H9 (cell line): ENCODE results near the gene MAP3K20. TPM values are rescaled to one million over a fixed set of nuclear protein-coding genes. Genes with fewer than 3 reads are reported as not detected.

Source experiments
- DNase-seq: peaks from one replicate; pipeline ENCODE4 v3.0.0-alpha.2; 2017
- H2AFZ ChIP-seq: one replicate; pipeline ENCODE4 v1.6.1; 2013; ENCODE audit warnings: mild to moderate bottlenecking, low read length, control low read depth, moderate library complexity
- H2AK5ac ChIP-seq: 2 replicates; pipeline ENCODE4 v1.6.1; 2013; ENCODE audit warnings: low read length, control low read depth, mixed read lengths; ENCODE audit not compliant: insufficient read length
- H2BK120ac ChIP-seq: one replicate; pipeline ENCODE4 v1.6.1; 2013; ENCODE audit warnings: low read depth, mild to moderate bottlenecking, low read length, control low read depth, inconsistent platforms; ENCODE audit not compliant: poor library complexity, severe bottlenecking
- H2BK12ac ChIP-seq: 2 replicates; pipeline ENCODE4 v1.6.1; 2013; ENCODE audit warnings: low read length, control low read depth, mixed read lengths, low read depth; ENCODE audit not compliant: insufficient read length
- H2BK15ac ChIP-seq: 2 replicates; pipeline ENCODE4 v1.6.1; 2013; ENCODE audit warnings: low read depth, low read length, control low read depth
- H2BK20ac ChIP-seq: one replicate; pipeline ENCODE4 v1.6.1; 2013; ENCODE audit warnings: low read depth, mild to moderate bottlenecking, low read length, control low read depth, inconsistent platforms; ENCODE audit not compliant: poor library complexity, severe bottlenecking
- H2BK5ac ChIP-seq: 2 replicates; pipeline ENCODE4 v1.6.1; 2013; ENCODE audit warnings: low read length, control low read depth, mixed read lengths; ENCODE audit not compliant: insufficient read length
- H3K14ac ChIP-seq: 2 replicates; pipeline ENCODE4 v1.6.1; 2013; ENCODE audit warnings: low read length, control low read depth; ENCODE audit not compliant: insufficient read depth
- H3K18ac ChIP-seq: 2 replicates; pipeline ENCODE4 v1.6.1; 2013; ENCODE audit warnings: low read depth, mild to moderate bottlenecking, mixed read lengths, low read length, control low read depth; ENCODE audit not compliant: insufficient read length
- H3K23ac ChIP-seq: 2 replicates; pipeline ENCODE4 v1.6.1; 2013; ENCODE audit warnings: low read length, control low read depth, mixed read lengths, low read depth; ENCODE audit not compliant: insufficient read length
- H3K23me2 ChIP-seq: 2 replicates; pipeline ENCODE4 v1.6.1; 2013; ENCODE audit warnings: low read depth, mild to moderate bottlenecking, mixed read lengths, low read length, control low read depth; ENCODE audit not compliant: insufficient read length, poor library complexity, severe bottlenecking
- H3K27ac ChIP-seq: 2 replicates; pipeline ENCODE4 v1.5.1; 2013; ENCODE audit warnings: low read length, control low read depth, mixed read lengths, low read depth; ENCODE audit not compliant: insufficient read length
- H3K27me3 ChIP-seq: 2 replicates; pipeline ENCODE4 v1.6.1; 2013; ENCODE audit warnings: low read length, control low read depth, inconsistent platforms; ENCODE audit not compliant: insufficient read depth
- H3K4ac ChIP-seq: 2 replicates; pipeline ENCODE4 v1.6.1; 2013; ENCODE audit warnings: low read depth, mild to moderate bottlenecking, control low read depth, inconsistent platforms, low read length, moderate library complexity
- H3K4me1 ChIP-seq: 2 replicates; pipeline ENCODE4 v1.6.1; 2013; ENCODE audit warnings: low read length, control low read depth, inconsistent platforms; ENCODE audit not compliant: insufficient read depth
- H3K4me2 ChIP-seq: 2 replicates; pipeline ENCODE4 v1.6.1; 2013; ENCODE audit warnings: low read length, control low read depth, mixed read lengths; ENCODE audit not compliant: insufficient read length, insufficient read depth
- H3K56ac ChIP-seq: 2 replicates; pipeline ENCODE4 v1.6.1; 2013; ENCODE audit warnings: low read depth, mild to moderate bottlenecking, mixed read lengths, low read length, control low read depth; ENCODE audit not compliant: insufficient read length
- H3K79me1 ChIP-seq: 2 replicates; pipeline ENCODE4 v1.6.1; 2013; ENCODE audit warnings: low read depth, mild to moderate bottlenecking, moderate library complexity, low read length, control low read depth, inconsistent platforms; ENCODE audit not compliant: insufficient read depth, poor library complexity, severe bottlenecking
- H3K79me2 ChIP-seq: 2 replicates; pipeline ENCODE4 v1.6.1; 2013; ENCODE audit warnings: low read length, control low read depth, inconsistent platforms; ENCODE audit not compliant: insufficient read depth
- H3K9ac ChIP-seq: 2 replicates; pipeline ENCODE4 v1.6.1; 2013; ENCODE audit warnings: low read length, control low read depth, mixed read lengths; ENCODE audit not compliant: insufficient read length; ENCODE audit errors: extremely low read depth
- H3K9me3 ChIP-seq: one replicate; pipeline ENCODE4 v1.6.1; 2013; ENCODE audit warnings: low read depth, low read length, inconsistent platforms; ENCODE audit not compliant: control insufficient read depth
- H3T11ph ChIP-seq: one replicate; pipeline ENCODE4 v1.6.1; 2013; ENCODE audit warnings: mild to moderate bottlenecking, low read length, control low read depth, inconsistent platforms
- H4K20me1 ChIP-seq: one replicate; pipeline ENCODE4 v1.6.1; 2013; ENCODE audit not compliant: control insufficient read depth, insufficient read length, insufficient read depth
- H4K5ac ChIP-seq: 2 replicates; pipeline ENCODE4 v1.6.1; 2013; ENCODE audit warnings: low read depth, mild to moderate bottlenecking, mixed read lengths, low read length, control low read depth; ENCODE audit not compliant: insufficient read length
- H4K8ac ChIP-seq: replicated peaks from 2 replicates; pipeline ENCODE4 v1.6.1; 2013; ENCODE audit warnings: low read length, control low read depth, mixed read lengths, low read depth; ENCODE audit not compliant: insufficient read length
- H4K91ac ChIP-seq: 2 replicates; pipeline ENCODE4 v1.6.1; 2013; ENCODE audit warnings: low read depth, mild to moderate bottlenecking, moderate library complexity, mixed read lengths, low read length, control low read depth; ENCODE audit not compliant: insufficient read length
- H3K27ac Mint-ChIP-seq, 3 experiments: 2 replicates in 2 of 3; 3 replicates in 1 of 3; pipeline ENCODE4 v1.8.0; 2020 to 2021; ENCODE audit warnings: mixed read lengths in 3 of 3, mild to moderate bottlenecking in 1 of 3, moderate library complexity in 1 of 3
- H3K27me3 Mint-ChIP-seq: 2 replicates; pipeline ENCODE4 v1.8.0; 2021; ENCODE audit warnings: low read depth, mild to moderate bottlenecking, moderate library complexity, mixed read lengths
- H3K36me3 Mint-ChIP-seq, 3 experiments: 2 replicates in 2 of 3; 3 replicates in 1 of 3; pipeline ENCODE4 v1.8.0; 2020 to 2021; ENCODE audit warnings: low read depth in 3 of 3, mixed read lengths in 3 of 3; ENCODE audit not compliant: insufficient read depth in 1 of 3
- H3K4me1 Mint-ChIP-seq, 2 experiments: 2 replicates each; pipeline ENCODE4 v1.8.0; 2020; ENCODE audit warnings: mixed read lengths in 2 of 2
- H3K4me3 Mint-ChIP-seq, 2 experiments: 2 replicates in 1 of 2; 3 replicates in 1 of 2; pipeline ENCODE4 v1.8.0; 2020 to 2021; ENCODE audit warnings: mild to moderate bottlenecking in 2 of 2, mixed read lengths in 2 of 2, moderate library complexity in 1 of 2
- H3K9me3 Mint-ChIP-seq, 2 experiments: 2 replicates in 1 of 2; 3 replicates in 1 of 2; pipeline ENCODE4 v1.8.0; 2020; ENCODE audit warnings: mild to moderate bottlenecking in 2 of 2, mixed read lengths in 2 of 2, moderate library complexity in 1 of 2
- WGBS: extraction: QIAGEN DNeasy Blood & Tissue Kit; methylation state at CpG from one replicate; pipeline ENCODE4 v1.1.7; 2013; ENCODE audit warnings: missing lambda C conversion rate, low lambda C conversion rate, mixed read lengths; ENCODE audit not compliant: insufficient read length; ENCODE audit errors: extremely low coverage; 5-methylcytosine and 5-hydroxymethylcytosine counted together
- total RNA-seq: library from RNA; stranded (reverse); gene quantifications from 2 replicates; pipeline ENCODE4 v1.2.1, GENCODE V29; 2021
- TF ChIP-seq, protein P1 (sequence below): fragments of 200-600 bp; sonication (generic); conservative IDR thresholded peaks from 3 replicates; pipeline ENCODE4 v1.8.0; 2021; ENCODE audit warnings: antibody characterized with exemption, mild to moderate bottlenecking

MAP3K20 gene
- total RNA-seq, 1 experiment from 2014 or later = 8.7 TPM

DNA sequence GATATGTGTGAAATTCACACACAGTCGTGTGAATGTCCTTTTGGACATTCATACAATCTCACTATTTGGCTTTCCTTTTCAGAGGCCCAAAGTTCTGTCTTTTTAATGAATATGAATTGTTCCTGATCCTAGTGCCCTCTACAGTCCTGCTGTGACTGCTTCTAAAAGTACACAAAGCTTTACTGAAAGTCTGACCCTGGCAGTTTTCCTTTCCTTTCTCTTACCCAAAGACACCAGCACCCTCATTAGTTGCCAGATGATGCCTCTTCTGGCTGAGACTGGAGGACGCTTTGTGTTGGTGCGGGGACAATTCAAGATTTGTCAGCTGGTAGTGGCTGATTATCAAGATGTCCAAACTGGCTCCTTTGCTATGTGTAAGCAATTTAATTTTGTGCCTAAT is 197.2 kb downstream of the MAP3K20 start:
- no CpG with 5 or more reads among the region's 3 CpGs for WGBS
- Histone ChIP-seq H3K79me2 (no peaks in the 10 kb centered on the region), H3K79me1 (no peaks in the 10 kb centered on the region), H3K27me3 (no peaks in the 10 kb centered on the region), H3K23me2 (no peaks in the 10 kb centered on the region), H3K4ac (no peak overlapping the region), H2BK15ac (no peak overlapping the region), H4K91ac (no peak overlapping the region), H3K4me1 (peaks cover 4% of the 10 kb centered on the region; the same call in 1 of the 2 replicates), H3K23ac (no peak overlapping the region), H2AK5ac (no peak overlapping the region), H3K18ac (no peak overlapping the region), H2BK5ac (no peak overlapping the region), H3K56ac (no peak overlapping the region), H3K9ac (no peak overlapping the region), H3T11ph (no peak overlapping the region), H2BK120ac (no peak overlapping the region), H2BK12ac (no peak overlapping the region), H2AFZ (no peak overlapping the region), H2BK20ac (no peak overlapping the region), H3K27ac (no peak overlapping the region), H3K14ac (no peak overlapping the region), H4K20me1 (no peaks in the 10 kb centered on the region), H3K4me2 (no peak overlapping the region), H4K5ac (no peak overlapping the region), H3K9me3 (no peaks in the 10 kb centered on the region), H4K8ac (no peak overlapping the region)
- Mint-ChIP-seq H3K27ac (no peak overlapping the region), H3K27me3 (no peaks in the 10 kb centered on the region), H3K4me3 (no peak overlapping the region), H3K4me1 (peaks cover 13 to 18% of the 10 kb centered on the region in 2 experiments), H3K36me3 (no peaks in the 10 kb centered on the region; a peak in 1 of 7 replicates), H3K9me3 (peaks cover 6% of the 10 kb centered on the region in 2 experiments; a peak in 3 of 5 replicates)
- no peak for DNase-seq
- TF ChIP-seq, protein P1, sequence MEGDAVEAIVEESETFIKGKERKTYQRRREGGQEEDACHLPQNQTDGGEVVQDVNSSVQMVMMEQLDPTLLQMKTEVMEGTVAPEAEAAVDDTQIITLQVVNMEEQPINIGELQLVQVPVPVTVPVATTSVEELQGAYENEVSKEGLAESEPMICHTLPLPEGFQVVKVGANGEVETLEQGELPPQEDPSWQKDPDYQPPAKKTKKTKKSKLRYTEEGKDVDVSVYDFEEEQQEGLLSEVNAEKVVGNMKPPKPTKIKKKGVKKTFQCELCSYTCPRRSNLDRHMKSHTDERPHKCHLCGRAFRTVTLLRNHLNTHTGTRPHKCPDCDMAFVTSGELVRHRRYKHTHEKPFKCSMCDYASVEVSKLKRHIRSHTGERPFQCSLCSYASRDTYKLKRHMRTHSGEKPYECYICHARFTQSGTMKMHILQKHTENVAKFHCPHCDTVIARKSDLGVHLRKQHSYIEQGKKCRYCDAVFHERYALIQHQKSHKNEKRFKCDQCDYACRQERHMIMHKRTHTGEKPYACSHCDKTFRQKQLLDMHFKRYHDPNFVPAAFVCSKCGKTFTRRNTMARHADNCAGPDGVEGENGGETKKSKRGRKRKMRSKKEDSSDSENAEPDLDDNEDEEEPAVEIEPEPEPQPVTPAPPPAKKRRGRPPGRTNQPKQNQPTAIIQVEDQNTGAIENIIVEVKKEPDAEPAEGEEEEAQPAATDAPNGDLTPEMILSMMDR = no peak
